HG02642 (cell line): ENCODE data around the gene HAGHL.
"Not testable (repeated sequence)": the region's sequence is repeated elsewhere in the genome, so short reads cannot be mapped to it uniquely, and the experiment has no call there.

Experiments
- ATAC-seq: cut with Tn5 transposase; IDR thresholded peaks from one replicate; pipeline ENCODE4 v1.9.1; 2021; ENCODE audit warnings: mild to moderate bottlenecking; ENCODE audit not compliant: unreplicated experiment, poor library complexity

HAGHL gene

DNA sequence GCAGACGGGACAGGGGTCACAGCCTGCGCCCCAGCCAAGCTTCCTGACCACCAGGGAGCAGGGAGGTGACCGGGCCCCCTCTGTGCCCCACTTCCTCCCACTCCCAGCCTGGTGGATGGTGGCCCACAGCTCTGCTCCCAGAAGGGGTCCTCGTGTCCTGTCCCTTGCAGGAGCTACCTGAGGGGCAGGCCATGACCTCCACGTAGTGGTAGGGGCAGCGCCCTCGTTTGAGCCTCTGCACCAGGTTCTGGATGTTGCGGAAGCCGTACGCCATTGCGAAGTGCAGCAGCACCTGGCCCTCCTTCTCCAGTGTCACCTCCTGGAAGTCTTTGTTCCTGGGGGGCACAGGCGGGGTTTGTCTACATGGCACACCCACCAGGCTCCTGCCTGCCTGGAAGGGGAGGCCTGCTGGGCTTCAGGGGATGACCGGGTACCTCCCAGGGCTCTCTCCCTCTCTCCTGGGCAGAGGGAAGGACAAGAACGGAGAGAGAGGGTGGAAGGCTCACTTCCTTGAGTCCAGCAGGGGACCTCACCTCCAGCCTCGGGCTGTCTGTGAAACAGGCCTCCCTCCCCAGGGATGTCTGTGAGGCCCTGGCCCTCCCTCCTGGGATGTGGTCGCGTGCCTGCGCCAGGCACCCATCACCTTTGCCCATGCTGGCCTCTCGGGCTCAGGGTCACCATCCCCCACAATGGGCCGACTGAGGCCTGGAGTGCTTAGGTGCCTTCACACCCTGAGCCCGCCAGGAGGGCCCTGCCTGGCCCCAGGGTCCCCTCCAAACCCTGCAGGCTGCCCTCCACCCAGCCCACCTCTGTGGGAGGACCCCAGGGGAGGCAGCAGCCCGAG is 4.0 kb downstream of the HAGHL start:
- no peak for ATAC-seq

DNA sequence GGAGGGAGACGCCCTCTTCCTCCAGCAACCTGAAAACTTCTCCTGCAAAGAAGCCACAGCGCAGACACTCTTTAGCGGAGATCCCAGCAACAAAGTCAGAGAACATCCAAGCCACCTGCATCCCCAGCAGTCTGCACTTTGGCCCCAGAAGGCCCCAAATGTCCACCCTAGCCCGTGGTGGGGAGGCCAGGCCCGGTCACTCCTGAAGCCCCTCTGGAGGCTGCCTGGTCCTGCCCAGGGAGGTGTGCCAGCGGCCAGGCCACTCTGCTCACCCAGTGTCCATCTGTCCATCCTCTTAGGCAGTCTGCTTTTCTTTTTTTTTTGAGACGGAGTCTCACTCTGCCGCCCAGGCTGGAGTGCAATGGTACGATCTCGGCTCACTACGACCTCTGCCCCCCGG is 5.4 kb downstream of the HAGHL start:
- no peak for ATAC-seq

DNA sequence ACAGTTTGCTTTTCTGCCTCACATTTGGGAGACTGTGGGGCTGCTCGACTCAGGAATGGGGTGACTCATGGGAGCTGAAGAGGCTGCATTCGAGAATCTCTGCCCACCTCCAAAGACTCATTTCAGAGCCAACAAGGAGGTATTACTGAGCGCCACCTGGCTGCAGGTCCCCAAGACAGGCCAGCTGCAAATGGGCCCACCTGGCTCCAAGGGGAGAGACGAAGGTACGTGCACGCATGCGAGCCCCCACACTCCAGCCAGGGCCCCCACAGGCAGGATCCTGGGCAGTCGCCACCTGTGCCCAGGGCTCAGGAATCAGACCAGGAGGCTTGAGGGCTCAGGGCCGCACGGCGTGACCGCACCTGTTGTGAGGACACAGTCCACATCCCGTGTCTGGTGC is 6.0 kb downstream of the HAGHL start:
- ATAC-seq, result no peak

DNA sequence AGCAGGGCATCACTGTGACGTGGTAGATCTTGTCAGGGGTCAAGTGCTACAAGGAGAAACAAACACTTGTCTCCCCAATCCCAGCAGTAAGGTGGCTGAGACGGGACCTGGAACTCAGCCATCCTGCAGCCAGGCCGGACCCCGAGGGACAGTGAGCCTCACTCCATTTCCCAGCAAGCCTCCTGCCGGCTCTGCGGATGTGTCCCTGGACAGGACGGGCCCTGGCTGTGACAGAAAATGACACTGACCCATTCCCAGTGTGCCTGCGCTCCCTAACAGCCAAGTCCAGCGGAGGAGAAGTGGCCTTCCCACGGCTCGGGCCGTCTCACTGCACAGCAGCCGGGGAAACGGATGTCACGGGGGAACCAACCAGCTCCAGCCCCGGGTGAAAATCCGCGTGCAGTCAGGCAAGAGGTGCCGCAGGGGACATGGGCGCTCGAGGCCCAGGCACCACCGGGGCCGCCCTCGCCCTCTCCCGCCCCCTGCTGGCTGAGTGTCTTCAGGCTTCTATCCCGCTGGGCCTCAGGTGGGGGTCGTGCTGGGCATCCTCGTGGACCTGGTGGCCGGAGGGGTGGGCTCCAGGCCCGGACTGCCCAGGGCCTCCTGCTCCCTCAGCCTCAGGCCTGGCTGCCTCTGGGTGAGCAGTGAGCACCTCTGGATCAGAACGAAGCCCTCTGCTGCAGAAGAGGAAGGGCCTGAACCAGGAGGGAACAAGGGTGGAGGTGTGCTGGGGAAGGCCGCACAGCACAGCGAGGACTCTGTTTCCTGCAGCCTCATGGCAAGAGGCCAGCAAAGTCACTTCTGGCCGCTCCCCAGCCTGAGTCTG is 6.7 kb downstream of the HAGHL start:
- no peak for ATAC-seq

DNA sequence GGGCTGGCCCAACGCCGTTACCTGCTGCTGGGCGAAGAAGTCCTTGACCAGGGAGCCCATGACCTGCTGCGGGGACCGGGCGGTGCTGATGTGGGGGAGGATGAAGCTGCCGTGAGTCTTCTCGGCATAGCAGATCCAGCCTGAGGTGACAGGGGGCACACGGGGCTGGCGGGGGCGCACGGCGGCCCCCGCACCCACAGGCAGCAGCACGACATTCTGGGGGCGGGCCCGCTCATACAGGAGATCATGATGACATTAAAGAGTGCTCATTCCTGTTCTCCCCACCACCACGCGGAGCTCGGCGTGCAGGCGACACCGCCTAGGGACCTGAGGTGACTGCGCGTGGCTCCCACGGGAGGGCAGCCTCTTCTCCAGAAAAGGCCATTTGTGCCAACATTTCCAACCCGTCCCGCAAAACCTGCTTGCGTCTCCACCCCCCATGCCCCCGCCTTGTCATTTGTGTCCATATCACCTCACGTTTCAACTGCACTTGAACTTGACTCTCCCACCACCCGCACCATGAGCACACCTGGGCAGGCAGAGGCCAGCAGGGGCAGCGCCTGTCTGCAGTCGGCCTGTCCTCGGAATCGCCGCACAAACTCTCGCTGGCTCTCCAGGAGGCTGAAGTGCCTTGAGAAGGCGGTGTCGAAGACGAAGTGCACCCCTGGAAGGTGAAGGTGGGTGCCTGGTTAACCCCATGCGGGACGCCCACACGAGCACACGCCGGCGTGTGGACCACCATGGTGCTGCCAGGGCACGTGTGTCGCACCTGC is 7.5 kb downstream of the HAGHL start:
- ATAC-seq, result no peak

DNA sequence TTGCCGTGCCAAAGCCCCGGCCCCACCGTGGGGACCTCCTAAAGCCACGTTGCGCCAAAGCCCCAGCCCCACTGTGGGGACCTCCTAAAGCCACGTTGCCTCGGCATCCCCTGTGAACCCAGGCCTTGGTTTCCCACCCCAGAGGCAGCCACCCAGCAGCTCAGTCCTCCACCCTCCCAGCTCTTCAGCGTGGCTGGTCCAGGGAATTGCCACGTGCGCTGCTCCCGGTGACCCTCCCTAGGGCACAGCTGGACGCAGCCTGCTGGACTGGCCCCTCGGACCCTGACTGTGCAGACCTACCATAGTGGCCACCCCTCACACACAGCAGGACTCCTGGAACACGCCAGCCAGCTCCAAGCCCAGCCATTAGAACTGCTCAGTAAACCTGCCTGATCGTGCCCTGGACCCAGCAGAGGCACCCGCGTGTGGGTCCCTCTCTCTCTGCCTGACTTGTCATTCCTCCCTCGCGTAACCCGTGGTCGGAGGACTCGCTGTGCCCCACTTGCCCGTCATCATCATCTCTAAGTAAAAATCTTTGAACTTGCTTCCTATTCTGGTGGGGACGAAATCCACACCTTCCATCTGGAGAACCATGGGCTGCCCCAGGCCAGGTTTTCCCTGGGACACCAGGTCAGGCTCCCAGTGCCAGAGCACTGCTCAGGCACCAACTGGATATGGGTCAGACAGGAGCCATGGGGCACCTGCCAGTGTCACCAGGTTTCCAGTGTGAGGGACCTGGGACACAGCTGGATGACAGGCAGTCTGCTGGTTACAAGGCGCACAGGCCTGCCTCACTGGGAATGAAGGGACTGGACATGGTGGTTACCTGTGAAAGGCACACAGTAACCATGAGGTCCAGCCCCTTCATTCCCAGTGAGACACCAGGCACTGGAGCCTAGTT is 8.3 kb downstream of the HAGHL start:
- ATAC-seq, result no peak

DNA sequence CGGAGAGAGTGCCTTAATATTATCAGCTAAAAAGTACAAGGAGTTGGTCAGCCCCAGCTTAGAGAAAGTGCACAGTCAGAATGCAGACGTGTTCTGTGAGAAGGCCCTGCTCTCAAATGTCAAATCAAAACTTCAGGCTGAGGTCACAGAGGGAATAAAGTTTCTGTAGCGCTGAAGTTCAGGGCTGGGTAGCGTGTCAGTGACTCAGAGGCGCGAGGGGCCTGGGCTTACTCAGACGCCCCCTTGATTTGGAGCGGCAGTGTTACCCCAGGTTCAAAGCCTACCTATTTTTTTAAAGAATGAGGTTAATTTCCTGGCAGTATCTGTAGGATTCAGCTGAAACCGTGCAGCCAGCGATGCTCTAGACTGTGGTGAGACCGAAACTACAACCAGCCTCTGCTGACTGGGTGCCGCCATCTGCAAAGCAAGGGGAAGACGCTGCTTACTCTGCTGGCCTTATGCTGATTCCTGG is 9.1 kb downstream of the HAGHL start:
- ATAC-seq, result no peak

DNA sequence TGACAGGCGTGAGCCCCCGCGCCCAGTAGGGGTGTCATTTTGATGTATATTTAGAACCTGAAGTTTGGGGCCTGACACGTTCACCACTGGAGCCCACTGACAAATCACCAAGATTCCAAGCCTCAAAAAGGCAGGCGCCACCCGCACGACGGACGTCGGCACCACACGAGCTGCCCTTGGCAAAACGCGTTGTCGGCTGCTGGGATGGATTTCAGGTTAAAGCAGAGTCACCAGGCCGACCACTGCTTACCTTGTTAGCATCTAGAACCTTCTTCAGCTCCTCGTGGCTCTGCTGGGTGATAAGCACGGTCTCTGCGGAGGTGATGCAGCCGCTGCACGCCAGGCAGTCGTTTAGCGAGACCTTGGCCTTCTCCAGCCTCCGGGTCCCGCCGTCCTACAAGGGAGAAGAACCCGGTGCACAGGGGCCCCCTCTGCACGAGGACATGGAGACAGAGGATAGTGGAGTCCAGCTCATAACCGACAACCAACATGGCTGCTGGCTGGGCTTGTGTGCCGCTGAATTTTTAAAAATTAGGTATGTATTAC is 10.1 kb downstream of the HAGHL start:
- ATAC-seq, result no peak

DNA sequence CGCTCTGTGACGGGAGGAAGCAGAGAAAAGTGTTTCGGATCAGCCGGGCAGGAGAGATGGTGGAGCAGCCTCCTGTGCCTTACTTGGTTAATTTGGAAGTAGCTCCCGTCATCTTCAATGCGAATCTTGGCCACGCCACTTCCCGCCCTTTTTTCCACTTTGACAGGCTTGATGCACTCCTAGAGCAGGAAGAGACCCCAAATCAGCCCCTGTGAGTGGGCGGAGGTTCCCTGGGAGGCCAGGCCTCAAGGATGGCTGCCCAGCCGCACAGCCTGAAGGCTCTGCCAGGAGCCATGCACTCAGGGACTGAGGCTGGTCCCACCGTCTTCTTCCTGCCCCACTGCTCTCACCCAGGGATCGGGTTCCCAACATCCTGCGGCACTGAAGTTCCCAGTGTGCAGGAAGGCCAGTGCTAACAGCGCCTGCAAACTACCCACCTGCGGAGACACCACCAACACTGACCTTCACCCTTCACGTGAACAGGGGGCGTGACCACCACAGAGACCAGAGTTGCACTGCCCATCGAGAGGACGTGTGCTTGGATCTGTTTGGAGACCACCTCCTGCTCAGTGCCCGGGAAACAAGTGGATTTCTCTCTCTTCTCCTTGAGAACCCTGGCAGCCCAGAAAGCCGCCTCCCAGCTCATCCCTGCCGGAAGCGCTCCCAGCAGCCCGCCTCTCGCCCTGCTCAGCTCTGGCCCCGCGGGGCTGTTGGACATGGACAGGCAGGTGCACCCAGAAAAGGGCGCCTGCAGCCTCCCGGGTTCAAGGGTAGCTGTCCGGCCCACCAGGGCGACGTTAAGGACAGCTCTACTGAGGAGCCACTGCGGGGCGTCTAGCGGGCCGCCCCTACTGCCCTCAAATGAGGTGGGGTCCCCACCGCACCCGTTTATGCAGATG is 12.9 kb downstream of the HAGHL start:
- ATAC-seq, result no peak

DNA sequence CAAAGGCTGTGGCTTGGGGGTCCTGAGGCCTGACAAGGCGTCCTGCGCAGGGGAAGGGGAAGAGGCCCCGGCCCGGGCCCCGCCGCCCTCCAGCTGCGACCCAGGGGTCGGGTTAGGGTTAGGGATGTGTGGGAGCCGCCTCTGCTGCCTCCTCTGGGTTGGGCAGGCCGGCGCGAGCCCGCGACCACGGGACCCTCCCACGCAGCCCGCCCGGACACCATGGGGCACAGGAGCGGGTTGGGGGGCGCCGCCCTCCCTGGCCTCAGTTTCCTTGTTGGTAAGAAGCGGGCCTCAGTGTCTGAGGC is 13.5 kb downstream of the HAGHL start:
- peak; percentile 12 for ATAC-seq

DNA sequence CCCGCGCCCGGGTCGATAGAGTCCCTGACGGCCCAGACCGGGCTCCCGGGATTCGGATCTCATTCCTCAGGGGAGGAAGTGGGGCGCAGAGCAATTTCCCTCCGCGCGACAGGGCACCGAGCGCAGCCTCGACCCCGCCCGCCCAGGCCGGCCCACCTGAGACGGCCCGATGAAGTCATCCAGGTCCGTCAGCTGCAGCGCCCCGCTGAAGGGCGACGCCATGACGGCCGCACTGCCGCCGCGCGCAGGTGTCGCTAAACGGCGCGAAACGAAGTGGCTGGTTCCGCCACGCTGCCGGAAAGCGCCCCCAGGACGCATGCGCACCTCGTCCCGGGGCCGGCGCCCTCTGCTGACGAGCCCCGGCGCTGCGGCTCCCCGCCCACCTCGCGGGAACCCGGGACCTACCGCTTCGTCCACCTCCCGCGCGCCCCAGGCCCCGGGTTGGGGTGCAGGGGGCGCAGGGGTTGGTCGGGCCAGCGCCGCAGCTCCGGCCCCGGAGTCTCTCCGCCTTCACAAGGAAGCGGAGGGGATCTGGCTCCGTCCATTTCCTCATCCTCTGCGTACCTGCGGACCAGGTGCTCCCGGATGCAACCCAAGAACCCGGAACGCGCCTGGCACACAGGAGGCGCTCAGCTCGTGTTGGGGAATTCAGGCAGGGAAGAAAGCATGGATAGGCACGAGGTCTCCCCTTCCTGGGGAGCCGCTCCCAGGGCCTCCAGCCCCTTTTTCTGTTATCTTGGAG is 14.0 kb downstream of the HAGHL start, which contains the start of gene CIAO3:
CIAO3 (minus strand) TSS at position 234 of the 742 bp plus-strand sequence; CDS start at position 222, 12 bp downstream.
- ATAC-seq, result peak; percentile 82

DNA sequence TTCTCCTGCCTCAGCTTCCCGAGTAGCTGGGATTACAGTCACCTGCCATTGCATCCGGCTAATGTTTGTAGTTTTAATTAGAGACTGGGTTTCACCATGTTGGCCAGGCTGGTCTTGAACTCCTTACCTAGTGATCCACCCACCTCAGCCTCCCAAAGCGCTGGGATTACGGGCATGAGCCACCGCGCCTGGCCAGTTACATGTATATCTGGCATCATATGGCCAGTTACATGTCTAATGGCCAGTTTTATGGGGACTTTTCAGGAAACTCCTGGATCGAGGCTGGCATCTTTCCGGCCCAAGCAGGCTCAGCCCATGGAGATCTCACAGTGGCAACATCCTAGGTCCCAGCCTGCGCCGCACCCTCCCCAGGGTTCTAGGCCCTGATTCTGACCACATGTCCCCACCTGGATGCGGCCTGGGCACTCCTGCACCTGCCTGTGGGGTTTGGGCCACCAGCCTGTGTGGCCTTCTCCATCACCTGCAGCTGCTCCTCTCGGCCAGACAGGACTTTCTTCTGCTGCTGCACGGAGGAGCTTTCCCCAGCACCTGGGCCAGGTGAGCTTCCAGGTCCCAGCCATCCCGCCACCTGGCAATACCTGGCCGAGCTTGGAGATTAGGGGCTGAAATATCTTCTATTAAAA is 15.2 kb downstream of the HAGHL start:
- no peak for ATAC-seq

DNA sequence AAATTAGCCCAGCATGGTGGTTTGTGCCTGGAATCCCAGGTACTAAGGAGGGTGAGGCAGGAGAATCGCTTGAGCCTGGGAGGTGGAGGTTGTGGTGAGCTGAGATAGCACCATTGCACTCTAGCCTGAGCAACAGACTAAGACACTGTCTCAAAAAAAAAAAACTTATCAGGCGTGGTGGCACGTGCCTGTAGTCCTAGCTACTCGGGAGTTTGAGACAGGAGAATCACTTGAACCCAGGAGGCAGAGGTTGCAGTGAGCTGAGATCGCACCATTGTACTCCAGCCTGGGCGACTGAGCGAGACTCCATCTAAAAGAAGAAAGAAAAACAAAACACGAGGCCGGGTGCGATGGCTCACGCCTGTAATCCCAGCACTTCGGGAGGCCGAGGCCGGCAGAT is 16.0 kb downstream of the HAGHL start:
- not testable (repeated sequence) for ATAC-seq

DNA sequence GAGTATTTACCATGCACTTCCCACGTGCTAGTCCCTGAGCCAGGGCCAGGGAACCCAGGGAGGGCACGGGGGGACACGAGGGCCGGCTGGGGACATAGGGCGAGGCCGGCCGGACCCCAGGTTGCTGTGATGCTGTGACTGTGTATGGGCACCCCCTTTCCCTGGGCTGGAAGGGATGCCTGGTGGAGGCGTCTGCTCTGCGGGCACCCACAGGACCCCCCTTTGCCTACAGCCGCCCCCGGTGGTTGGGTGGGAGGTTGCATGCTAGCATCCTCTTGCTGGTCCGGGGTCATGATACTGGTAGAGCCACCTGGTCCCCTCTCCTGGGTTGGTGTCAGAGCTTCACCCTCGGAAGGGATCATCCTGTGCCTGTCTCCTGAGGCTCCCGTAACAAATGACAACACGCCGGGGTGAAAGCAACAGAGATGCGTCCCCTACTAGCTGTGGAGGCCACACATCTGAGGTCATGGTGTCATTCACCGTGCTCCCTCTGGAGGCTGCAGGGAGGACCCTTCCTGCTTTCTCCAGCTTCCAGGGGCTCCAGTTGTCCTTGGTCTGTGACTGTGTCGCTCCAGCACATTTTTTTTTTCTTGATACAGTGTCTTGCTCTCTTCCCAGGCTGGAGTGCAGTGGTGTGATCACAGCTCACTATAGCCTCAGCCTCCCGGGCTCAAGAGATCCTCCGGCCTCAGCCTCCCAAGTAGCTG is 17.0 kb downstream of the HAGHL start:
- no peak for ATAC-seq

DNA sequence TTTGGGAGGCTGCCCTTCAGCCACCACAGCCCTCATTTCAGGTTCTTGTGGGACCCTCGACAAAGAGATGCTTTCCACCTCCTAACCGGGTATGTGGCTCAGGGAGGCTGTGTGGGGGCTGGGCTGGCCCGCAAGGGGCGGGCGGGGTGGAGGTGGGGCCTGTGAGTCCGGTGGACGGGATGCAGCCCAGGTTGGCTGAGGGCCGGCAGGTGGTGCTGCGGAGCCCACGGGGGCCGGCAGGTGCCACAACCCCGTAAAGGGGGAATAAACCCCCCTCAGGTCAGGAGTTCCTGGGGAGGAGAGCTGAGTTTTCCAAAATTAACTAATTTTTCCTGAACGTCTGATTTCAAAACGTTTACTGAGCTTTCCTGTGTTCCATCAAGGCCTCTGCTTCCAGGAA is 18.8 kb downstream of the HAGHL start:
- ATAC-seq, result no peak

DNA sequence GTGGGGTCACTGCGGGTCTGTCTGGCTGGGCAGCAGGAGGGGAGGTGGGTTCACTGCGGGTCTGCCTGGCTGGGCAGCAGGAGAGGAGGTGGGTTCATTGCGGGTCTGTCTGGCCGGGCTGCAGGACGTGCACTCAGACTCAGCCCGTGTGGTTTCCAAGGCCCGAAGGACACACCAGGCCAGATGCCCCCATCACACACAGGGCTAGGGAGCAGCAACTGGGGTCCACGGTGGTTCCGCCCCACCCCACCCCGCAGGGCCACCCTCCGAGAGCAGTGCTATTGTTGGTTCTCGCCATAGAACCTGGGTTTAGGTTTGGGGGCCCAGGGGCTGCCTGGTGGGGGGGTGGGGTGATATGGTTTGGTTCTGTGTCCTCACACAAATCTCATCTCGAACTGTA is 19.7 kb downstream of the HAGHL start:
- no peak for ATAC-seq
